ENCODE measurements around the gene RPS19BP1. TPM values are rescaled to one million over a fixed set of nuclear protein-coding genes. Genes with fewer than 3 reads are reported as not detected.

RPS19BP1 gene
- total RNA-seq, 1 experiment from 2014 or later = 80.4 TPM

DNA sequence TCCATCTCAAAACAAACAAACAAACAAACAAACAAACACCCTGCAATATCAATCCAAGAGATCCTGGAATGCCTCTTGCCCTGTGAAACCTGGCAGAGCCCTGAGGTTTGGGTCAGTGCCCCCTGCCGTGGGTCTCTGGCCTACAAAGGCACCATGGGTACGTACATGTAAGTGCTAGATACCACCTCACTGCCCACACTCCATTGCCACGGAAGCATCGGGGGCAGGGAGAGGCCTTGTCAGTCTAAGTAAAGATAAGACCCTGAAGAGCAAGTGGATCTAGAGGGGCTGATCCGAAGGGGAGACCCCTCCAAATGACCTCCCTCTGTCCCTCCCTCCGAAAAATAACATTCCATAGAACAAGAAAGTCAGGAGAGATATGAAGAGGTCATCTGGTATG, 32.4 kb downstream of the RPS19BP1 start:
- ChIA-PET RAD21 (ENCODE audit: low non-redundant PET in 1 of 2, low total read pairs in 2 of 2, uncharacterized antibody in 2 of 2, unreplicated experiment in 2 of 2) (no interaction called here), CTCF (no interaction called here), POLR2A (interaction anchor here (1.9 kb wide), 1 partner anchor 20 kb away, joined by 5 read pairs; the partner anchor contains the start of gene ATF4)
- Histone ChIP-seq H3K9me2 (ENCODE audit: insufficient read depth) (no peaks in the 10 kb centered on the region), H3K36me3 (ENCODE audit: control insufficient read depth in 1 of 2, insufficient read depth in 2 of 2, low read length in 2 of 2) (peaks cover 5 to 15% of the 10 kb centered on the region in 2 experiments; a peak in 3 of 4 replicates), H3K79me2 (ENCODE audit: insufficient read depth, low read length) (peaks cover 30% of the 10 kb centered on the region), H3K4me2 (ENCODE audit: low read length) (no peak overlapping the region), H3K4me3 (replicated peaks in 1 of 2; ENCODE audit: low read depth in 1 of 2, low read length in 2 of 2) (no peak overlapping the region), H3K4me1 (ENCODE audit: control insufficient read depth in 1 of 2, insufficient read depth in 2 of 2, low read length in 2 of 2) (peaks cover 23 to 50% of the 10 kb centered on the region in 2 experiments), H3K27ac (ENCODE audit: low read depth, low read length) (no peak overlapping the region), H3K9ac (ENCODE audit: low read length) (no peak overlapping the region), H2AFZ (ENCODE audit: low read depth, low read length, poor library complexity, severe bottlenecking) (no peak overlapping the region), H4K20me1 (ENCODE audit: insufficient read depth) (no peaks in the 10 kb centered on the region), H3K27me3 (ENCODE audit: insufficient read depth, low read length) (no peaks in the 10 kb centered on the region), H3K9me3 (ENCODE audit: control insufficient read depth in 1 of 2, insufficient read depth in 1 of 2, low read depth in 1 of 2, low read length in 2 of 2) (no peaks in the 10 kb centered on the region)
- intact Hi-C loops (cut with micrococcal nuclease) = no loop called here
- ATAC-seq (no peak), DNase-seq (ENCODE audit: low read depth, low spot score) (no peak)
- TF ChIP-seq EZH2 (IDR thresholded peaks at IDR 0.05) (no peak), SRF (IDR thresholded peaks at IDR 0.05; ENCODE audit: low read depth) (no peak), YY1 (IDR thresholded peaks at IDR 0.05; ENCODE audit: extremely low read depth, insufficient replicate concordance, low read depth, low read length) (no peak), CEBPB (IDR thresholded peaks at IDR 0.05; ENCODE audit: low read depth) (no peak), CTCF (IDR thresholded peaks at IDR 0.05 in 2 of 3, conservative IDR thresholded peaks at IDR 0.05 in 1 of 3; ENCODE audit: borderline replicate concordance in 1 of 3, insufficient read depth in 1 of 3, low read depth in 2 of 3, low read length in 2 of 3) (no peak), POLR2AphosphoS5 (IDR thresholded peaks at IDR 0.05; ENCODE audit: low read depth, low read length) (no peak), SP1 (IDR thresholded peaks at IDR 0.05; ENCODE audit: low read depth) (no peak), EGR1 (IDR thresholded peaks at IDR 0.05; ENCODE audit: low read depth) (no peak), TCF7L2 (IDR thresholded peaks at IDR 0.05; ENCODE audit: borderline replicate concordance, extremely low read depth, insufficient read depth, insufficient read length) (no peak), ATF3 (IDR thresholded peaks at IDR 0.05) (no peak), CBX3 (IDR thresholded peaks at IDR 0.05; ENCODE audit: low read depth) (no peak), FOSL1 (IDR thresholded peaks at IDR 0.05; ENCODE audit: low read depth) (no peak), JUND (IDR thresholded peaks at IDR 0.05) (no peak), ZFX (IDR thresholded peaks at IDR 0.05) (no peak), ZNF274 (IDR thresholded peaks at IDR 0.05; ENCODE audit: low read depth, low read length) (no peak)
- TF ChIP-seq, protein P1, sequence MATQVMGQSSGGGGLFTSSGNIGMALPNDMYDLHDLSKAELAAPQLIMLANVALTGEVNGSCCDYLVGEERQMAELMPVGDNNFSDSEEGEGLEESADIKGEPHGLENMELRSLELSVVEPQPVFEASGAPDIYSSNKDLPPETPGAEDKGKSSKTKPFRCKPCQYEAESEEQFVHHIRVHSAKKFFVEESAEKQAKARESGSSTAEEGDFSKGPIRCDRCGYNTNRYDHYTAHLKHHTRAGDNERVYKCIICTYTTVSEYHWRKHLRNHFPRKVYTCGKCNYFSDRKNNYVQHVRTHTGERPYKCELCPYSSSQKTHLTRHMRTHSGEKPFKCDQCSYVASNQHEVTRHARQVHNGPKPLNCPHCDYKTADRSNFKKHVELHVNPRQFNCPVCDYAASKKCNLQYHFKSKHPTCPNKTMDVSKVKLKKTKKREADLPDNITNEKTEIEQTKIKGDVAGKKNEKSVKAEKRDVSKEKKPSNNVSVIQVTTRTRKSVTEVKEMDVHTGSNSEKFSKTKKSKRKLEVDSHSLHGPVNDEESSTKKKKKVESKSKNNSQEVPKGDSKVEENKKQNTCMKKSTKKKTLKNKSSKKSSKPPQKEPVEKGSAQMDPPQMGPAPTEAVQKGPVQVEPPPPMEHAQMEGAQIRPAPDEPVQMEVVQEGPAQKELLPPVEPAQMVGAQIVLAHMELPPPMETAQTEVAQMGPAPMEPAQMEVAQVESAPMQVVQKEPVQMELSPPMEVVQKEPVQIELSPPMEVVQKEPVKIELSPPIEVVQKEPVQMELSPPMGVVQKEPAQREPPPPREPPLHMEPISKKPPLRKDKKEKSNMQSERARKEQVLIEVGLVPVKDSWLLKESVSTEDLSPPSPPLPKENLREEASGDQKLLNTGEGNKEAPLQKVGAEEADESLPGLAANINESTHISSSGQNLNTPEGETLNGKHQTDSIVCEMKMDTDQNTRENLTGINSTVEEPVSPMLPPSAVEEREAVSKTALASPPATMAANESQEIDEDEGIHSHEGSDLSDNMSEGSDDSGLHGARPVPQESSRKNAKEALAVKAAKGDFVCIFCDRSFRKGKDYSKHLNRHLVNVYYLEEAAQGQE (IDR thresholded peaks at IDR 0.05; ENCODE audit: low read depth) = no peak
- no TSS peak for BruUV-seq (replicated peaks)
